Bronchus fibroblast of lung (primary cell): Measurements from ENCODE around the gene SAMD8. TPM values are rescaled to one million over a fixed set of nuclear protein-coding genes. Genes with fewer than 3 reads are reported as not detected.

ENCODE experiments used
- total RNA-seq: library from RNA; depleted of rRNA; stranded (reverse); fragments of >200 nt; gene quantifications from 2 replicates; pipeline ENCODE4 v1.2.3, GENCODE V29; 2015

SAMD8 gene
- total RNA-seq: 10.1 and 12.1 TPM in 2 replicates

GRCh38 chr10:75111365-75111906 is at the start of gene SAMD8:
Gene SAMD8 (plus strand): TSS chr10:75111656. CDS start chr10:75150529, 38,873 bp downstream.

GRCh38 chr10:75210282-75211006 is 99.0 kb downstream of the SAMD8 start, which contains the start of gene VDAC2:
Gene VDAC2 (plus strand): TSS chr10:75210796. CDS start chr10:75211159, 363 bp downstream.

Other genes starting within 250 kb of the SAMD8 start
- 185 TPM in 2 replicates for gene VDAC2, start 99.1 kb downstream of the SAMD8 start, total RNA-seq
- 17.5 and 19.3 TPM in 2 replicates for gene COMTD1, start 124.3 kb downstream of the SAMD8 start, total RNA-seq